Measurements from ENCODE around the gene ATAD1.

DNA sequence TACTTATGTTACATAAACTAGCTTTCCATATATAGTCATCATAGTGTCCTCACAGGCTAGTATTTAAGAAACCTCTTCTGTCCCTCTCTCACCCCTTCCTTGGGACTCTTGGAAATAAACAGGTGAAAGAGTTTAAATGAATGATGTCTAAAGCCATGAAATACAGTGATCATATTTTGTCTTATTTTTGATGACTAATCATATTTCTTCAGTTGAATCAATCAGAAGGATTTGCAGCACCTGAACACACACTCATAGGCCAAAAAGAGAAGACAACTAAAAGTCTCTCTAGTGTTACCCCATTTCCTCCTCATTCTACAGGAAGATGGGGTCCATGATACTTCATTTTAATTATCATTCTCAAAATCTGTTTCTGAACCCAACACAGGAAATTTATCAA lies 8.6 kb upstream of the ATAD1 start:
- TF ChIP-seq CTCF (IDR thresholded peaks at IDR 0.05; ENCODE audit: insufficient read depth, low read depth, low read length), result no peak
- no peak for TF ChIP-seq EZH2 (IDR thresholded peaks at IDR 0.05; ENCODE audit: insufficient read depth, low read length)

All from astrocyte (in vitro differentiated cells and primary cell).